T47D (cell line): ENCODE data around the gene CLSTN1.
"Not testable (repeated sequence)": the region's sequence is repeated elsewhere in the genome, so short reads cannot be mapped to it uniquely, and the experiment has no call there.

Source experiments
- DNase-seq, 2 experiments: peaks; one replicate each; pipeline versions ENCODE4 v3.0.0 to v3.0.0-alpha.2; 2011 to 2012; ENCODE audit warnings: low read depth in 1 of 2, low spot score in 1 of 2
- JUND ChIP-seq: IDR thresholded peaks from 2 replicates; pipeline ENCODE4 v1.6.1; 2012; ENCODE audit warnings: low read depth
- in situ Hi-C: cut with HindIII; loops from 2 replicates; pipeline ENCODE4 v1.10.0; 2016; ENCODE audit warnings: low sequenced_read_pairs, low pct_unique_long_range_greater_than_20kb

CLSTN1 gene

GRCh38 chr1:9793291-9793690 is 30.5 kb downstream of the CLSTN1 start:
- TF ChIP-seq JUND, result no peak
- DNase-seq, result no peak
- in situ Hi-C loops, result no loop called here

- TF ChIP-seq JUND, result no peak
- peak; percentile 58 to 63 for DNase-seq
- in situ Hi-C loops, result no loop called here
These were observed 31.4 kb downstream of the CLSTN1 start for GRCh38 chr1:9792156-9793042.

GRCh38 chr1:9789700-9790099 is 34.1 kb downstream of the CLSTN1 start:
- DNase-seq, in situ Hi-C loops: not testable (repeated sequence)

- DNase-seq, result no peak
- TF ChIP-seq JUND, result no peak
- in situ Hi-C loops, result no loop called here
These were observed 36.1 kb downstream of the CLSTN1 start for GRCh38 chr1:9787702-9788101.

GRCh38 chr1:9785406-9785805 is 38.4 kb downstream of the CLSTN1 start:
- DNase-seq, result no peak
- no peak for TF ChIP-seq JUND
- in situ Hi-C loops, result no loop called here

- in situ Hi-C loops, result no loop called here
- peak in 1 of 2 experiments; percentile 69 for DNase-seq
- TF ChIP-seq JUND, result no peak
These were observed 39.1 kb downstream of the CLSTN1 start for GRCh38 chr1:9784508-9785133.

GRCh38 chr1:9782897-9783296 is 40.9 kb downstream of the CLSTN1 start:
- in situ Hi-C loops, result no loop called here
- DNase-seq, result no peak
- TF ChIP-seq JUND, result no peak

- in situ Hi-C loops, result no loop called here
- TF ChIP-seq JUND, result no peak
- no peak for DNase-seq
These were observed 41.5 kb downstream of the CLSTN1 start for GRCh38 chr1:9782116-9782751.

- TF ChIP-seq JUND, result no peak
- in situ Hi-C loops, result no loop called here
- DNase-seq, result no peak
These were observed 43.1 kb downstream of the CLSTN1 start for GRCh38 chr1:9780554-9781110.

- no peak for TF ChIP-seq JUND
- in situ Hi-C loops, result no loop called here
- no peak for DNase-seq
These were observed 44.9 kb downstream of the CLSTN1 start for GRCh38 chr1:9778905-9779304.

- TF ChIP-seq JUND, result no peak
- in situ Hi-C loops, result no loop called here
- no peak for DNase-seq
These were observed 47.1 kb downstream of the CLSTN1 start for GRCh38 chr1:9776685-9777084.

- TF ChIP-seq JUND, result no peak
- in situ Hi-C loops, result no loop called here
- DNase-seq, result no peak
These were observed 48.8 kb downstream of the CLSTN1 start for GRCh38 chr1:9774712-9775679.
